Neural progenitor cell (in vitro differentiated cells): ENCODE data around the gene SLC25A2.

Experiments
- CTCF ChIP-seq: fragments of 200-600 bp; sonication (generic); IDR thresholded peaks from 2 replicates; pipeline ENCODE4 v1.5.1; 2017; ENCODE audit warnings: antibody characterized with exemption, mild to moderate bottlenecking
- EZH2 ChIP-seq: fragments of 200-600 bp; sonication (generic); IDR thresholded peaks from 2 replicates; pipeline ENCODE4 v1.6.1; 2017; ENCODE audit warnings: antibody characterized with exemption, mild to moderate bottlenecking, moderate library complexity
- EZH2phosphoT487 ChIP-seq: fragments of 200-600 bp; sonication (generic); IDR thresholded peaks from 2 replicates; pipeline ENCODE4 v1.6.1; 2017; ENCODE audit warnings: antibody characterized with exemption

GRCh38 chr5:141298376-141298775 is 5.5 kb downstream of the SLC25A2 start:
- TF ChIP-seq CTCF (no peak), EZH2phosphoT487 (no peak), EZH2 (no peak)
